Measurements from ENCODE around the gene ADAMTS20.
"Not testable (repeated sequence)": the region's sequence is repeated elsewhere in the genome, so short reads cannot be mapped to it uniquely, and the experiment has no call there.

Gene ADAMTS20

GRCh38 chr12:43551971-43552559 lies at the start of gene ADAMTS20:
ADAMTS20 (minus strand) TSS chr12:43552203; CDS start chr12:43551921, 282 bp downstream.
- no peak for DNase-seq

DNA sequence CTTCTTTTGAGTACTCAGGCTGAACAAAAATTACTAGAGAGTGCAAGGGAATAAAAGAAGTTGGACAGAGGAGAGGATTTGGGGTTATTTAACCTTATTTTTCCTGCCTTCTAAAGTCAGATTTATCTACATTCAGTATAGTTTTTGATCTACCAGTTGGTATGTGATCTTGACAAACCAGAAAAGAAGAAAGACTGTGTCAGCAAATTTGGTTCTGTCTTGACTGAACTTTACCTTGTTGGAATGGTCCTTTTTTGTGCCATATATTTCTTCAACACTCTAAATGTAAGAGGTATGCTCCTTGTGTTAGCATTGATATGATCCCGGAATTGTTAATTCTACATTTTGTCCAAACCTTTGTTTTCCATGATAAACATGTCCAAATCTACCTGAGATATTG lies 47.7 kb upstream of the ADAMTS20 start:
- no peak for DNase-seq

- DNase-seq, result no peak
These were observed 47.1 kb upstream of the ADAMTS20 start for GRCh38 chr12:43599066-43599465.

GRCh38 chr12:43590307-43590706 lies 38.3 kb upstream of the ADAMTS20 start:
- DNase-seq, result no peak

DNA sequence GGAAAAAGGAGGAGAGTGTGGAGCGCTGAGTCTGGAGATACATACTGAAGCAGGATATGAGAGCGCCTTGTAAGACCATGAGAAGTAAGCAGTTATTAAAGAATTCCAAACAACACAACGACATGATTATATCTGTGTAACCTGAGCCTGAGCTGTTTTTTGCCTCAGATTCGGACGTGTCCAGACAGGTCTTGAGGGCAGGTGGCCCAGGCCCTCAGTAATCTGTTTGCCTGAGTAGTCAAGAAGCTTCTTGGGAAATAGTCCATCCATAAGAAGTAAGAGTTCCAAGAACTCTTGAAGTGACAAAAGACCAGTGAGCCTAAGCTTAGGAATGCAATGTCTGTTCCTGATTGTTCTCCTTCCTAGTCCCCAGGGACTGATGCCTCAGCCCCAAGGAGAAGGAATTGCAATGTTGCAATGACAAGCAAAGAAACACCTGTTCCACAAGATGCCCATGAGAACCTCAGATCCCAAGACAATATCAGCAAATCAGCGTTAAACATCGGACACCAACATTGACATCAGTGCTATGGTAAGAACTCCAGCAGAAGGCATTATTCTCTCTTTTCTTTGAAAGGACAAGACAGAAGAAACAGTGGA lies 34.7 kb upstream of the ADAMTS20 start:
- DNase-seq, result no peak

GRCh38 chr12:43585676-43586075 lies 33.7 kb upstream of the ADAMTS20 start:
- no peak for DNase-seq

GRCh38 chr12:43580601-43581000 lies 28.6 kb upstream of the ADAMTS20 start:
- no peak for DNase-seq

- DNase-seq, result no peak
These were observed 27.2 kb upstream of the ADAMTS20 start for GRCh38 chr12:43579206-43579605.

DNA sequence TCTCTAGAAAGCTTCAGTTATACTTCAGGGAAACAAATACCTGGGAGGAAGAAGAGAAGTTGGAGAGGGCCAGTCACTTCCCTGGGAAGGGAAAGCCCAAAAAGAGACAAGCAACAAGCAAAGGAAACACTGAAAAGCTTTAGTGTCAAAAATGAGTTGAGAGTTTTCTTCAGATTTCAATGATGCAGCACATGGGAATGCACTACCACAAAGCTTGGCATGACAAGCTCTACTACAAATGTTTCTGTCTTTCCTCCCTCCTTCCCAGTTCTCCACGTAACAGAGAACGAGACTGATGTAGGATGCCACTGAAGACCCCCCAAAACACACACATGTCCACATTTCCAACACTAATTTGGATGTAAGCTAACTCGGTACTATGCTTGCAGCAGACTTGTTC lies 26.8 kb upstream of the ADAMTS20 start:
- no peak for DNase-seq

- no peak for DNase-seq
These were observed 25.4 kb upstream of the ADAMTS20 start for GRCh38 chr12:43577381-43577780.

GRCh38 chr12:43576162-43576561 lies 24.2 kb upstream of the ADAMTS20 start:
- DNase-seq, result no peak

DNA sequence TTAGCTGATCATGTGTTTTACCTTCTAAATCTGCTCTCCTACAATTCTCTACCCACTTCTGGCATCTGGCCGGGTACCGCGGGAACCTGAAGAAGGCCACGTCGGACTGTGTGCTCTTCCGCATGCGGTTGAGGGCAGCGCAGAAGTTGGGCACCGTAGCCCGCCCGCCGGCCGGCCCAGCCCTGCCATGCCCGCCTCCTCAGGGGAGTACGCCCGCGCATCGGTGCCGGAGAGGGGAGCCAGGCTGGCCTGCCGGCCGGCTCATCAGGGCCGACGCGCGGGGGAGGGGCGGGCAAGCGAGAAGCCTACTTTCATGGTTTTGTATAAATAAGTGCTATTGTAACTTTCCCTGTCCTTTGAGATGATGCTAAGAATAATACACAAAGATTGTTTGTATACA lies 19.9 kb upstream of the ADAMTS20 start:
- no peak for DNase-seq

DNA sequence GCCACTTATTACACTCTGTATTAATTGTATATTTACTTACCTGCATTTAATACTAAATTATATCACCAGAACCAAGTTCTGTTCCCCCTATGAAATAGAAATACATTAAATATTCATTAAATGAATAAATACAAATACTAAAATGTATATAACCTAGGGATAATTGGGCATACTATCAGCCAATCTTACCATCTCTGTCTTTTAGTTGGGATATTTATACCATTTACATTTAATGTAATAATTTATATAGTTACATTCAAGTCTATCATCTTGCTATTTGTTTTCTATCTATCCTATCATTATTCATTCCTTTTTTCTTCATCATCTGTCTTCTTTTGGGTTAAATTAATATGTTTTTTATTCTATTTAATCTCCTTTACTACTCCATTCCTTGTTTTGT lies 4.1 kb upstream of the ADAMTS20 start:
- DNase-seq, result no peak

- no peak for DNase-seq
These were observed 578 bp downstream of the ADAMTS20 start for GRCh38 chr12:43551279-43551970.

- DNase-seq, result no peak
These were observed 1.2 kb downstream of the ADAMTS20 start for GRCh38 chr12:43550831-43551271.

DNA sequence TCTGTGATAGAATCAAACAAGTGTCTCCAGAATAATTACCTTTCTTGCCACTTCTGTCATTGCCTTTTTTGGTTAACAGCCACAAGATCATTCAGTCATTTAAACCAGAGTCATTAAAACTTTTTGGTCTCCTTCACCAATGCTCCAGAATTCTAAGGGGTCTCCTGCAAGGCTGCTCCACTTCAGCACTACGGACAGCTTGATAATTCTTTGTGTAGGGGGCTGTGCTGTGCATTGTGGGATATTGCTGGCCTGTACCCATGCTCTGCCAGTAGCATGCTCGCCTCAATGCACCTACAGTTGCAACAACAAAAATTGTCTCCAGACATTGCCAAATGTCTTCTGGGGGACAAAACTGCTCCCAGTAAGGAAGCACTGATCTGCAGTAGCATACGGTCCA lies 7.3 kb downstream of the ADAMTS20 start:
- DNase-seq, result no peak

DNA sequence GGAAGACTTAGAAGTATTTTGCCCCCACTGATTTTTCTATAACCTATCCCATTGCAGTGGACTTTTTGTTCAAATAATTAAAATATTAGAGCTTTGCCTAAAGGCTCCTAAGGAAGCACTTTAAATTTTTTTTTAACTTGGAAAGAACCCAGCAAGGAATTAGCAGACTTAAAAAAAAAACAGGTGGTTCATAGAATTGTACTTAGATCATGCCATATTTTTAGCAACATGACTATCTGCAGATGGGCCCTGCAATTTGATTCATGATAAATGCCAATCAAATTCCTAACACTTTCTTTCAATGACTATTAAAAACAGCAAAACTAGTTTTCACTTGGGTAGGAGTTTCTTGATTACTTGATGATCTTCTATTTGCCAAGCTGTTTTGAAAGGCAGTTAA lies 11.5 kb downstream of the ADAMTS20 start:
- no peak for DNase-seq

- DNase-seq, result not testable (repeated sequence)
These were observed 14.3 kb downstream of the ADAMTS20 start for GRCh38 chr12:43537675-43538074.

DNA sequence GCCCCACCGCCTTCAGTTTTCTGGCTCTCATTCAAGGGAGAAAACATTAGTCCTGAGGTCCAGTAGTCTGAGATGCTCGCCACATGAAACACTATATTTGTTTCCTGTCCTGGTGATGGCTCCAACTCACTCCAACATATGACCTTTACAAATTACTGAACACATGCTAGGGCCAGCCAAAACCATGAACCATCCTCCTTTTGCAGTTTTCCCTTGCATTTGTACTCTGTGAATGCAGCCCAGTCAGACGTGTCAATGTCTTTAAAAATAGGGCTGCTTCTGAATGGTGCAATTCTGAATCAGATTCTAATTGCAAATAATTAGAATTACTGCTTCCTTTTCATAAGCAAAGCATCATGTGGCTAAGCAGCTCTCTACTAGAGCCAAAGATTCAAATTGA lies 36.0 kb downstream of the ADAMTS20 start:
- no peak for DNase-seq

DNA sequence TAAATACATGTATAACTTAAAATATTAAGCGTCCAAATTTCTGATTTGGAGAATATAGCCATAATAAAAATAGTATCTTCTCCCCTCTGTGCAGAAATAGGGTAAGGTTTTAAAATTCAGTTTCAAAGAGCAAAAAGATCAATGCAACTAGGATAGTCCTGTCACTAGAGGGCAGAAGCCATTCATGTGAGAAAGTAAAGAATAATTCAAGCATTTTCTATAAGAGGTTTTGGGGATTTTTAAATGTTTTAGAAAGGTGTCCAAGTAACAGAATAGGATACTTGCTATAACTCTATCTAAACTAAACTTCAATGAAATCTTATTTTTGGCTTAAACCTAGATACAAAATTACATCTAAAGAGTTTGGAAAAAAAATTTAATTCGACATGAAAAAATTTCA lies 50.3 kb downstream of the ADAMTS20 start:
- DNase-seq, result no peak

- no peak for DNase-seq
These were observed 58.7 kb downstream of the ADAMTS20 start for GRCh38 chr12:43493261-43493797.

- no peak for DNase-seq
These were observed 69.5 kb downstream of the ADAMTS20 start for GRCh38 chr12:43482311-43483085.

DNA sequence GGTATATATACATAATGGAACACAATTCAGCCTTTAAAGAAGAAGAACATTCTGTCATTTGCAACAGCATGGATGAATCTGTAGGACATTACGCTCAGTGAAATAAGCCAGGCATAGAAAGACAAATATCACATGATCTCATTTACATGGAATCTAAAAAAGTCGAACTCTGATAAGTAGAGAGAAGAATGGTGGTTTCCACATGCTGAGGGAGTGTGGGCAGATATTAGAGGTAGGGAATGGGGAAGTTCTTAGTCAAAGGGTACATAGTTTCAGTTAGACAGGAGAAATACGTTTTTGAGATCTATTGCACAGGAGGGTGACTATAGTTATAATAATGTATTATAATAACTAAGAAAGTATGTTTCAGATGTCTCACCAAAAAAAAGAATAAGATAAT lies 71.4 kb downstream of the ADAMTS20 start:
- DNase-seq, result no peak
